Heart left ventricle (tissue), 16 donors: ENCODE data around the gene RNF111. TPM values are rescaled to one million over a fixed set of nuclear protein-coding genes. Genes with fewer than 3 reads are reported as not detected.
"Not testable (repeated sequence)": the region's sequence is repeated elsewhere in the genome, so short reads cannot be mapped to it uniquely, and the experiment has no call there.

Experiments used
- ATAC-seq, 4 donors: fragments of 200-7000 bp; cut with Tn5 transposase; one replicate each; pipeline ENCODE4 v1.9.1; 2020 to 2022; ENCODE audit warnings: moderate library complexity in 4 of 4, mild to moderate bottlenecking in 3 of 4, moderate number of reproducible peaks in 1 of 4
- DNase-seq, 5 donors: peaks; one replicate each; pipeline ENCODE4 v3.0.0-alpha.2; 2020
- H3K27ac ChIP-seq, 12 donors: fragments of 200-600 bp; sonication (generic) in 4 of 12; one replicate each; pipeline versions ENCODE4 v1.5.0 to v1.8.0; 2016 to 2022; ENCODE audit warnings: mild to moderate bottlenecking in 2 of 12
- H3K27me3 ChIP-seq, 9 donors: fragments of 200-600 bp; sonication (generic) in 2 of 9; one replicate each; pipeline versions ENCODE4 v1.5.1 to v1.8.0; 2016 to 2022; ENCODE audit warnings: mild to moderate bottlenecking in 3 of 9
- H3K36me3 ChIP-seq, 9 donors: fragments of 200-600 bp; sonication (generic) in 2 of 9; one replicate each; pipeline versions ENCODE4 v1.5.0 to v1.8.0; 2018 to 2022; ENCODE audit warnings: mild to moderate bottlenecking in 2 of 9
- H3K4me1 ChIP-seq, 12 donors: fragments of 200-600 bp; sonication (generic) in 4 of 12; one replicate each; pipeline versions ENCODE4 v1.5.0 to v1.8.0; 2016 to 2022; ENCODE audit warnings: mild to moderate bottlenecking in 3 of 12
- H3K4me3 ChIP-seq, 12 donors: fragments of 200-600 bp; sonication (generic) in 4 of 12; one replicate each; pipeline versions ENCODE4 v1.5.0 to v1.8.0; 2017 to 2022; ENCODE audit warnings: mild to moderate bottlenecking in 9 of 12, moderate library complexity in 4 of 12
- H3K9me3 ChIP-seq, 12 donors: fragments of 200-600 bp; sonication (generic) in 4 of 12; one replicate each; pipeline versions ENCODE4 v1.5.0 to v1.8.0; 2016 to 2022; ENCODE audit warnings: mild to moderate bottlenecking in 1 of 12
- CTCF ChIP-seq, 12 donors: fragments of 200-600 bp; sonication (generic) in 4 of 12; IDR thresholded peaks; one replicate each; pipeline versions ENCODE4 v1.5.0 to v1.8.0; 2018 to 2022; ENCODE audit warnings: antibody characterized with exemption in 12 of 12, mild to moderate bottlenecking in 5 of 12
- POLR2A ChIP-seq, 2 donors: fragments of 450-650 bp; IDR thresholded peaks; one replicate each; pipeline ENCODE4 v1.6.1; 2017; ENCODE audit warnings: antibody characterized with exemption in 2 of 2, mild to moderate bottlenecking in 2 of 2, moderate library complexity in 2 of 2
- WGBS, 4 donors: extraction: QIAGEN DNeasy Blood & Tissue Kit in 2 of 4; methylation state at CpG; one replicate each; pipeline versions ENCODE4 v1.1.5 to v1.1.7; 2013 to 2018; 5-methylcytosine and 5-hydroxymethylcytosine counted together
- intact Hi-C, 10 donors: fragments of 100-400 bp; cut with DNase I; formaldehyde crosslinking; loops; one replicate each; pipeline versions ENCODE4 v1.11.1 to v1.14.2; 2022
- polyA plus RNA-seq, 2 donors: library from polyadenylated mRNA; stranded (reverse); fragments of 200-250 nt; gene quantifications; one replicate each; pipeline ENCODE4 v1.2.3, GENCODE V29; 2013
- total RNA-seq, 9 donors: library from RNA; depleted of rRNA in 2 of 9; stranded (reverse); fragments of >200 nt in 2 of 9; fragmentation: NEBNext Ultra II Directional in 3 of 9; extraction: Animal tissue kit (Norgen Biotek cat#: 25700) in 3 of 9; gene quantifications; one replicate each; pipeline versions ENCODE4 v1.1.0 to v1.2.4, GENCODE V29; 2016 to 2023
- donor health status: ischemic (EF 13 %, LVEDD 7.1; RV severe dilation, severe dysfunction).
- donor health status: healthy with polysubstance abuse.
- donor health status: DM: no; HTN: yes; CAD: no.
- donor health status: DM: no; HTN: no; CAD: no.
- donor health status: ischemic (EF 25% LVEDD 6.9; RV normal size, moderate dysfunction).
- donor health status: ischemic (EF 25% LVEDD 5.7; RV mildly dilated, moderate dysfunction).
- donor health status: healthy.
- donor health status: DM: yes; HTN: yes; CAD: no.
- donor health status: ischemic (EF 35%, LVEDD 5.7; RV mildly dilated, moderate dysfunction).
- donor health status: nonischemic (EF 11% LVEDD 7.7; RV severe dilation, severe dysfunction).
- donor health status: DM: yes; HTN: yes; CAD: no.
- donor health status: PGD.
- donor health status: ischemic (EF 29% LVEDD 5.4; RV normal size, mild dysfunction).
- donor health status: nonischemic (EF 23%, LVEDD 6.1; RV moderate dilation, normal function).

The RNF111 gene
- total and polyA plus RNA-seq, 11 donors: 5.9 to 29.1 (median 18.8) TPM

DNA sequence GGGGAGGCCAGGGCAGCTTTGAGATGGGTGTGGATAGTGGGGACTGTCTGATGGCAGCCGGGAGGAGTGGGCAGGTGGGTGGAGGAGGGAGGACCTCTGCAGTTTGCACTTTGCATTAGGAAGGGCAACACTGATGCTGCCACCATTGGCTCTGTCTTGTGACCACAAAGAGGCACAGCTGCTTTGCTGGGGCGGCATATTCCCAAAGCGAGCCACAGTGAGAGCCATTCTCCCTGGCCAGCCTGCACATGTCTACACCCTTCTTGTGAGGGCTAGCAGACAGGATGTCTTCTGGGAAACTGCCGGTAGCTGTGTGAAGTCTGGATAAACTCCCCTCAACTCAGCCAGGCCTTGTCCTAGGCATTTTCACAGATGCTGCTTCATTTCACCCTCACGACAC lies 155.8 kb downstream of the RNF111 start:
- ATAC-seq (no peak), DNase-seq (no peak)
- Histone ChIP-seq H3K27ac (no peak overlapping the region), H3K9me3 (no peaks in the 10 kb centered on the region), H3K27me3 (no peaks in the 10 kb centered on the region), H3K36me3 (peaks cover 0 to 51% (median 31%) of the 10 kb centered on the region in 9 donors), H3K4me3 (no peak overlapping the region), H3K4me1 (peaks cover 0 to 9% (median 0%) of the 10 kb centered on the region in 12 donors)
- WGBS, 4 donors: 89 to 92% (median 89%) methylated on average over 5 of the region's 5 CpGs
- intact Hi-C loops: loop anchor here in 1 of 10 donors (10.0 kb wide), 1 partner anchor 168 kb away; no protein-coding TSS in a partner anchor
- TF ChIP-seq POLR2A (IDR thresholded peaks at IDR 0.05) (no peak), CTCF (IDR thresholded peaks at IDR 0.05) (no peak)

GRCh38 chr15:59144594-59144993 lies 157.1 kb downstream of the RNF111 start:
- not testable (repeated sequence) for DNase-seq
- peaks cover 0 to 56% (median 38%) of the 10 kb centered on the region in 9 donors for H3K36me3 ChIP-seq
- TF ChIP-seq CTCF (IDR thresholded peaks at IDR 0.05): peak in 4 of 12 donors; percentile 12 to 28 (median 24)

More at GRCh38 chr15:59144594-59144993, 157.1 kb downstream of the RNF111 start:
- ATAC-seq, H3K27me3 ChIP-seq, H3K4me1 ChIP-seq, H3K4me3 ChIP-seq, H3K9me3 ChIP-seq, H3K27ac ChIP-seq: not testable (repeated sequence)
- 83 to 90% (median 89%) methylated on average over 10 of the region's 10 CpGs for WGBS, 4 donors
- intact Hi-C loops: loop anchor here in 1 of 10 donors (10.0 kb wide), 1 partner anchor 170 kb away; no protein-coding TSS in a partner anchor

Other genes with a start within 250 kb of the RNF111 start
- gene ADAM10, start 238.0 kb upstream of the RNF111 start, total RNA-seq: 100 to 1,000 TPM in 1 of 9 donors, 10 to 100 TPM in 8; 32.9 to 128 (median 74.8) TPM
- 10 to 100 TPM in 1 of 2 donors, 1 to 10 TPM in 1; 8.4 to 45.0 TPM for gene ADAM10, start 238.0 kb upstream of the RNF111 start, polyA plus RNA-seq
- 10 to 100 TPM; 22.2 to 31.8 (median 26.7) TPM for gene MINDY2, start 216.4 kb upstream of the RNF111 start, total RNA-seq
- 10 to 100 TPM in 1 of 2 donors, 1 to 10 TPM in 1; 9.4 to 10.0 TPM for gene MINDY2, start 216.4 kb upstream of the RNF111 start, polyA plus RNA-seq
- gene SLTM, start 54.0 kb upstream of the RNF111 start, total RNA-seq: 10 to 100 TPM; 42.0 to 68.2 (median 48.1) TPM
- 10 to 100 TPM; 41.9 to 51.7 TPM for gene SLTM, start 54.0 kb upstream of the RNF111 start, polyA plus RNA-seq
- 1 to 10 TPM in 2 of 9 donors, under 1 TPM in 5, not detected in 2; 0.25 to 6.3 (median 0.66) TPM for gene CCNB2, start 117.5 kb downstream of the RNF111 start, total RNA-seq
- gene CCNB2, start 117.5 kb downstream of the RNF111 start, polyA plus RNA-seq: under 1 TPM in 1 of 2 donors, not detected in 1; 0.18 TPM
- gene LDHAL6B, start 219.2 kb downstream of the RNF111 start, total RNA-seq: not detected
- gene LDHAL6B, start 219.2 kb downstream of the RNF111 start, polyA plus RNA-seq: not detected